SH-SY5Y (cell line): ENCODE results near the gene PDXP.

Experiments used
- GATA2 ChIP-seq: IDR thresholded peaks from 2 replicates; pipeline ENCODE4 v1.6.1; 2011; ENCODE audit warnings: mild to moderate bottlenecking, low read depth, low read length
- GATA3 ChIP-seq: IDR thresholded peaks from 2 replicates; pipeline ENCODE4 v1.6.1; 2011; ENCODE audit warnings: low read depth, mild to moderate bottlenecking, low read length, moderate library complexity

The PDXP gene

DNA sequence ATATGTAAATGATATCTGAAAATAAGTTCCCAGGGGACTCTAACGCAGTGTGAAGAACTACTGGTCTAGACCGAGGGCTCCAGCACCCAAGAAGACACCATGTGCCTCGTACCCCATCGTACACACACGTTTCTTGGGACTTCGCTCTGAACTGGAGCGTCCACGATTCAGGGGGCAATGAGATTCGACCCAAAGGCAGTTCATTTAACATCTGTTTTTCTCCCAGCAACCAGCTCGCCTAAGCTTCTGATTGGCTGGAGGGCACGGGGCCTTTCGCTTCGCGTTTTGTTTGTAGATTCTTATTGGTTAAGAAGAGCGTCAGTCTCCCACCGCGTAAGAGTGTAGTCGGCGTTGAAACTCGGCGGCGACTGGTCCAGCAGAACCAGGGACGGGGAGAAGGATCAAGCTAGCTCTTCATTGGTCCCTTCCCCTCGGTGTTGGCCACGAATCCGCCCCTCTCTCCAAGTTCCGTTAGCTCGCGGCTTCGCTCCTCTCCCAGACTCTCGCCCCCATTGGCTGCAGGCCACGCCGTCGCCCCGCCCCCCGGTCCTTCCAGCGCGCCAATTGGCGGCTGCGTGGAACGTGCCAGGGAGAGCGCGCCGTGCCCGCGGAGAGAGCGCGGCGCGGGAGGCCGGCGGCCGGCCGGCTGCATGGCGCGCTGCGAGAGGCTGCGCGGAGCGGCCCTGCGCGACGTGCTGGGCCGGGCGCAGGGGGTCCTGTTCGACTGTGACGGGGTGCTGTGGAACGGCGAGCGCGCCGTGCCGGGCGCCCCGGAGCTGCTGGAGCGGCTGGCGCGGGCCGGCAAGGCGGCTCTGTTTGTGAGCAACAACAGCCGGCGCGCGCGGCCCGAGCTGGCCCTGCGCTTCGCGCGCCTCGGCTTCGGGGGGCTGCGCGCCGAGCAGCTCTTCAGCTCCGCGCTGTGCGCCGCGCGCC lies at the start of gene PDXP:
Gene PDXP (plus strand): TSS at position 591 of the 933 bp plus-strand sequence. CDS start 60 bp downstream, at position 651.
- TF ChIP-seq GATA3, result no peak
- TF ChIP-seq GATA2, result no peak

DNA sequence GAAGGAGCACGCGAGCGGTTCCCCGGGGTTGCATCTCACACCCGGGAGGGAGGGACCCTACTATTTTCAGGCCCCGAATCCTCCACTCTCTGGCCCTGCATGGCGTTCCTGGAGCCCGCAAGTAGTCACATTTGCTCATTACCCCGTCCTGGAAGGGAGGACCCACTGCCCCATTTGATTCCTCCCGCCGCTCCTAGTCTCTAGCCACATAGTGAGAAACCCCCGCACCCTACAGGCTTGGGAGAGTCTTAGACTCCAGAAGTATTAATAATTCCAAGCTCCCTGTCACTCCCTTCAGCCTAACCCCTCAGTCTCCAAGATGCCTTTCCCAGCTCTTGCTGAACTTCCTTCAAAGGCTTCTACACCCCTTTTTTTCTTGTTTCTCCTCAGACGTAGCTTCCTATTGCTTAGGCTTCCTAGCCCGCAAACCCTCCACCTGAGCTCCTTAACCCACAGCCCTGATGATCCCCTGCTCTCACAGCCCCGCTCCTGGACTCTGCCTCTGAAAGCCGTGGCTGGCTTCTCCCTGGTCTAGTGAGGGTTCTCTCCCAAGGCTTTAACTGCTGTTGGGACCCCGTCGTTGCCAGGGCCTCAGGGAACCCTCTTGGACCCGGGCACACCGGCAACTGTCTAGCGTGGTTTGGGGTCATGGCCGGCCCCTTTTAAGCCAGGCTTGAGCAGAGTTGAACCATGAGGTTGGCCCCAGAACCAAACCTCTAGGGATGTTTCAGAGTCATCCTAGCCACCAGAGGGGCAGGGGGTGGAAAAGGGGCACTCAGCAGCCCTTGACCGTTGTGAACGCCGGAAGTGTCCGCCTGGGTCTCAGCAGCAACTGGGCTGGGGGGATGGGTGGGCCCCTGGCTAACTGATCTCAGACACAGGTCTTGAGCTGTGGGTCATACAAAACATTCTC lies 49.0 kb upstream of the PDXP start:
- no peak for TF ChIP-seq GATA2
- TF ChIP-seq GATA3, result no peak

DNA sequence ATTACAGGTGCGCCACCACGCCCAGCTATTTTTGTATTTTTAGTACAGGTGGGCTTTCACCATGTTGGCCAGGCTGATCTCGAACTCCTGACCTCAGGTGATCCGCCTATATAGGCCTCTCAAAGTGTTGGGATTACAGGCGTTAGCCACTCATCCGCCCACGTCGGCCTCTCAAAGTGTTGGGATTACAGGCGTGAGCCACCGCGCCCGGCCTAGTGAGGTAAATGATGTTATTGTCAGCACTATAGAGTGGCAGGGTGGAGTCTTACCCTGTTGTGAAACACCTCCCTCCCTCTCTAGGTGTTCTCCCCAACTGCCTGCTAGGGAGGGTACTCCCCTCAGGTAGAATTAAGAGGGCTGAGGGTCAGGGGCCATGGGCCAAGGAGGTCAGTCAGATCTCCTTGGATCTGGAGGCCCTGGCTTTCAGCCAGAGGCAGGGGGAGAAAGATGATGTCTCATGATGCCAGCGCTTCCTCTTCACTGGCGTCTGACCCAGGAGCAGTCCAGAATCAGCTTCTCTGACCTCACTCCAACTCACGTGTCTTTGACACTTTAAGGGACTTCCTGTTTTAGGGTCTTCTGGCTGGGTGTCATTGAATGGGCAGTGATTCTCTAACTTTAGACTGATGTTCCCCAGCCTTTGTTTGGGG lies 47.9 kb upstream of the PDXP start:
- TF ChIP-seq GATA3 (no peak), GATA2 (no peak)

DNA sequence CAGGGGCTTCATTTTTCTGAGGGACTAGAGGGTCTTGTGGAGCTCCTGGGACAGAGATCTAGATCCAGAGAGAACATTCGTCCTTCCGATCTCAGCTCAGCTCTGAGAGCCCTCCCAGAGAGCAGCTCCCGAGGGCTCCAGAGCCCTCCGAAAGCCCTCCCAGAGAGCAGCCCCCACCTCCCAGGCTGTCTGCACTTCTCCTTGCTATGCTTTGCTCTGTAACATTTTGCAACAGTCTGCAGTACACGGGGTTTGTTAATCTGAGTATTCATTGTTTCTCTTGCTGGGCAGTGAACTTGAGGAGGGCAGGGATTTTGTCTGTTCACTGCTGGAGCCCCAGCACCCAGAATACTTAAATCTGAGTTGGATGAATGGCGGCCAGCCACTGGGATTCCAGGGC lies 47.3 kb upstream of the PDXP start:
- no peak for TF ChIP-seq GATA2
- TF ChIP-seq GATA3, result no peak

- no peak for TF ChIP-seq GATA3
- no peak for TF ChIP-seq GATA2
Measured at GRCh38 chr22:37616201-37617083, 42.1 kb upstream of the PDXP start.

DNA sequence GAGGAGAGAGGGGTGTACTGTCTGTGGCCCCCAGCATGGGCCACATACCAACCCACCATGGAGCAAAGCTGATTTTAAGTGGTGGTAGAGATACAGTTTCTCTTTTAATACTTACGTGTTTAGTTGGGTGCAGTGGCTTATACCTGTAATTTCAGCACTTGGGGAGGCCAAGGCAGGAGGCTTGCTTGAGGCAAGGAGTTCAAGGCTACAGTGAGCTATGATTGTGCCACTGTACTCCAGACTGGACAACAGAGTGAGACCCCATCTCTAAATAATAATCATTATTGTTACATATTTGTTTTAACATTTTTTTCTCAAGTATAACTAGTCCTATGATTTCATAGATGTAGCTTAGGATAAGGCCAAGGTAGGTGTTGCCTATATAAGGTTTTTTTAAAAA lies 41.1 kb upstream of the PDXP start:
- TF ChIP-seq GATA2, result no peak
- TF ChIP-seq GATA3, result no peak

GRCh38 chr22:37618072-37618656 lies 40.4 kb upstream of the PDXP start:
- TF ChIP-seq GATA2 (no peak), GATA3 (no peak)

DNA sequence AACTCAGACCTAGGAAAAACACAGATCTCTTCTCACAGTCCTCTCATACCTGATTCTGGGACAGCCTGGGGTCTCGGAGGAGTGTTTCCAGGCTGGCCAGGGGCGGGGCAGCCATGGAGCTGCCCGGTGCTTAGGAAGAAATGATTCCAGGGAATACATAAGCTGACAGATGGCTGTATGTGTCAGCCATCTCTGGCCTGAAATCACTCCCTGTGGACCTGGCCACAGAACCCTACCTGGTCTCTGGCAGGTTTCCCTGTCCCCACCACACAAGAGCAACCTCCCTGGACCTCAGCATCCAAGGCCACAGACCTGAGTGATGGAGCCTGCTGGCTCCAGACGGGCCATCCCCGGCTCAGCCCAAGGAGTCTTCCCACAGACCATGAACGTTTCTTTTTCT lies 39.8 kb upstream of the PDXP start:
- TF ChIP-seq GATA2, result no peak
- TF ChIP-seq GATA3, result no peak

- TF ChIP-seq GATA3 (no peak), GATA2 (no peak)
Measured at GRCh38 chr22:37619991-37620390, 38.5 kb upstream of the PDXP start.

- no peak for TF ChIP-seq GATA2
- no peak for TF ChIP-seq GATA3
Measured at GRCh38 chr22:37621352-37621860, 37.1 kb upstream of the PDXP start.

DNA sequence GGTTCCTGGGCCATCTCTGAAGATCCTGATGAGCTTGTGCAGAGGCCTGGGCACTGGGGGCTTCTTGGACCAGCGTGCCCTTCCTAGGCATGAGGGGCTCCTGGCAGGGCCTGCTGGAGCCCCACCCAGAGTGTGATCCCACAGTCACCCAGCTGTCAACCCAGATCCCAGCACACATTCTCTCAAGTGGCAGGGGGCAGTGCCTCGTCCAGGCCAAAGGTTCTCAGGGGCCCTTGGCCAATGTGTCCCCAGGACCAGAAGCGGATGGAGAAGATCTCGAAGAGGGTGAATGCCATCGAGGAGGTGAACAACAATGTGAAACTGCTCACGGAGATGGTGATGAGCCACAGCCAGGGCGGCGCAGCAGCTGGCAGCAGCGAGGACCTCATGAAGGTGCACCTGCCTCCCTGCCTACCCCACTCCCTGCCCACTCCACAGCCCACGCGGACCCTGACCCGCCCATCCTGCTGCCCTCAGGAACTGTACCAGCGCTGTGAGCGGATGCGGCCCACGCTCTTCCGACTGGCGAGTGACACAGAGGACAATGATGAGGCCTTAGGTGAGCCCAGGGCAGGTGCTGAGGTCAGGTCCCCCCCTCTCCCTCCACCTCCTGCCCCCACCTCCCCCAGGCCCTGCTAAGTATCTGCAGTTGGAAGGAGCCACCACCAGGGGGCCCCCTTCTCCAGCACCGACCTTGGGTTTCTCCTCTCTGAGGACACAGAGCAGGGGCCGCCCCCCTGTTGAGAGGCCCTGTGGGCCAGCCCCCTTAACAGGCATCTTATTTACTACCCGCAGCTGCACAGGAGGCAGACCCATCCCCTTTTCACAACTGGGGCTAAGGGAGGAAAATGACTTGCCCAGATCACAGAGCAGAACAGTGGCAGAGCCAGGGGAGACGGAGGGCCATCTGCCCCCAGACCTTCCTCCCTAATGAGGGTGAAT lies 35.2 kb upstream of the PDXP start:
- TF ChIP-seq GATA3 (no peak), GATA2 (no peak)

- no peak for TF ChIP-seq GATA3
- no peak for TF ChIP-seq GATA2
Measured at GRCh38 chr22:37624017-37624365, 34.5 kb upstream of the PDXP start.

- TF ChIP-seq GATA2 (no peak), GATA3 (no peak)
Measured at GRCh38 chr22:37624876-37625275, 33.6 kb upstream of the PDXP start.

GRCh38 chr22:37625737-37626136 lies 32.8 kb upstream of the PDXP start:
- TF ChIP-seq GATA2 (no peak), GATA3 (no peak)
